Panc1 (cell line): ENCODE data around the gene SCART1.
"Not testable (repeated sequence)": the region's sequence is repeated elsewhere in the genome, so short reads cannot be mapped to it uniquely, and the experiment has no call there.

Experiments used
- CTCF ChIP-seq: fragments of 450-650 bp; IDR thresholded peaks from 2 replicates; pipeline ENCODE4 v1.5.1; 2017; ENCODE audit warnings: mild to moderate bottlenecking
- REST ChIP-seq, 2 experiments: IDR thresholded peaks; 2 replicates each; pipeline ENCODE4 v1.6.1; 2011 to 2012; ENCODE audit warnings: low read depth in 2 of 2, control low read depth in 1 of 2, low read length in 1 of 2, mild to moderate bottlenecking in 1 of 2, moderate library complexity in 1 of 2; ENCODE audit not compliant: insufficient read depth in 1 of 2

GRCh38 chr10:133441356-133441755 is 12.4 kb upstream of the SCART1 start:
- TF ChIP-seq CTCF; REST (IDR thresholded peaks at IDR 0.05; ENCODE audit: insufficient read depth in 1 of 2, low read depth in 2 of 2, low read length in 1 of 2): not testable (repeated sequence)
